PFSK-1 (cell line): Measurements from ENCODE around the gene ST8SIA6.

Experiments
- FOXP2 ChIP-seq: optimal IDR thresholded peaks from 2 replicates; pipeline ENCODE3; 2011; ENCODE audit warnings: borderline replicate concordance, control low read depth, inconsistent platforms; ENCODE audit not compliant: insufficient read depth; ENCODE audit errors: extremely low read length, extremely low read depth
- POLR2AphosphoS5 ChIP-seq: IDR thresholded peaks from 2 replicates; pipeline ENCODE4 v1.6.1; 2012; ENCODE audit warnings: low read depth, mild to moderate bottlenecking, control low read depth, low read length, moderate library complexity
- REST ChIP-seq, 2 experiments: IDR thresholded peaks; 2 replicates each; pipeline versions ENCODE4 v1.6.1 to v1.8.0; 2011 to 2012; ENCODE audit warnings: low read depth in 2 of 2, low read length in 2 of 2, control low read depth in 1 of 2, inconsistent platforms in 1 of 2, mild to moderate bottlenecking in 1 of 2, moderate library complexity in 1 of 2; ENCODE audit not compliant: insufficient read depth in 1 of 2
- SIN3A ChIP-seq: IDR thresholded peaks from 2 replicates; pipeline ENCODE4 v1.6.1; 2012; ENCODE audit warnings: mild to moderate bottlenecking, low read length, moderate library complexity, borderline replicate concordance; ENCODE audit not compliant: insufficient read depth
- TAF1 ChIP-seq: IDR thresholded peaks from 2 replicates; pipeline ENCODE4 v1.6.1; 2012; ENCODE audit warnings: low read length, control low read depth, borderline replicate concordance; ENCODE audit not compliant: insufficient read depth

ST8SIA6 gene

GRCh38 chr10:17416442-17417211 is 37.8 kb downstream of the ST8SIA6 start:
- TF ChIP-seq REST (IDR thresholded peaks at IDR 0.05; ENCODE audit: insufficient read depth in 1 of 2, low read depth in 2 of 2, low read length in 2 of 2), result no peak
- no peak for TF ChIP-seq SIN3A
- no peak for TF ChIP-seq POLR2AphosphoS5
- TF ChIP-seq FOXP2, result no peak
- no peak for TF ChIP-seq TAF1

GRCh38 chr10:17415046-17415658 is 39.2 kb downstream of the ST8SIA6 start:
- TF ChIP-seq REST (IDR thresholded peaks at IDR 0.05; ENCODE audit: insufficient read depth in 1 of 2, low read depth in 2 of 2, low read length in 2 of 2) (no peak), SIN3A (no peak), FOXP2 (no peak), TAF1 (no peak), POLR2AphosphoS5 (no peak)

- TF ChIP-seq SIN3A (no peak), POLR2AphosphoS5 (no peak)
Observed at GRCh38 chr10:17414484-17414883, 39.9 kb downstream of the ST8SIA6 start.

- TF ChIP-seq POLR2AphosphoS5 (no peak), TAF1 (no peak), SIN3A (no peak), FOXP2 (no peak), REST (IDR thresholded peaks at IDR 0.05; ENCODE audit: insufficient read depth in 1 of 2, low read depth in 2 of 2, low read length in 2 of 2) (no peak)
Observed at GRCh38 chr10:17413876-17414275, 40.5 kb downstream of the ST8SIA6 start.

GRCh38 chr10:17412323-17412722 is 42.1 kb downstream of the ST8SIA6 start:
- no peak for TF ChIP-seq SIN3A
- no peak for TF ChIP-seq FOXP2
- no peak for TF ChIP-seq POLR2AphosphoS5
- no peak for TF ChIP-seq REST (IDR thresholded peaks at IDR 0.05; ENCODE audit: insufficient read depth in 1 of 2, low read depth in 2 of 2, low read length in 2 of 2)
- TF ChIP-seq TAF1, result no peak
